Stimulated activated CD8-positive, alpha-beta memory T cell treated with anti-CD3 and anti-CD28 coated beads, Interleukin-12 subunit alpha, Interleukin-12 subunit beta, amount 100 ng/mL, for 24 hours (primary cell): ENCODE measurements around the gene ZNF385A.
A peak's percentile ranks its signal among the peaks of the same experiment; 100 is the strongest.

Experiments
- DNase-seq: peaks from one replicate; pipeline ENCODE4 v3.0.0-alpha.2; 2020; ENCODE audit errors: extremely low read depth

The ZNF385A gene

GRCh38 chr12:54392485-54393206 lies 8.1 kb upstream of the ZNF385A start:
- no peak for DNase-seq

GRCh38 chr12:54390668-54391551 lies 6.4 kb upstream of the ZNF385A start:
- peak; percentile 36 for DNase-seq

GRCh38 chr12:54390176-54390667 lies 5.7 kb upstream of the ZNF385A start:
- no peak for DNase-seq

GRCh38 chr12:54389607-54390175 lies 5.2 kb upstream of the ZNF385A start:
- DNase-seq: no peak

GRCh38 chr12:54389134-54389508 lies 4.6 kb upstream of the ZNF385A start:
- no peak for DNase-seq

GRCh38 chr12:54388237-54389133 lies 4.0 kb upstream of the ZNF385A start:
- DNase-seq: no peak

GRCh38 chr12:54387114-54387467 lies 2.6 kb upstream of the ZNF385A start:
- no peak for DNase-seq

GRCh38 chr12:54386403-54387113 lies 2.0 kb upstream of the ZNF385A start:
- DNase-seq: no peak

- DNase-seq: no peak
Observed at GRCh38 chr12:54385251-54385914, 850 bp upstream of the ZNF385A start.

- DNase-seq: no peak
Observed at GRCh38 chr12:54383041-54383609, 1.4 kb downstream of the ZNF385A start.

- no peak for DNase-seq
Observed at GRCh38 chr12:54381136-54381535, 3.4 kb downstream of the ZNF385A start.

GRCh38 chr12:54379398-54380201 lies 4.9 kb downstream of the ZNF385A start:
- peak; percentile 69 for DNase-seq

- no peak for DNase-seq
Observed at GRCh38 chr12:54378796-54379397, 5.6 kb downstream of the ZNF385A start.

GRCh38 chr12:54377797-54378515 lies 6.6 kb downstream of the ZNF385A start:
- DNase-seq: no peak

GRCh38 chr12:54377007-54377406 lies 7.5 kb downstream of the ZNF385A start:
- no peak for DNase-seq

GRCh38 chr12:54376596-54376995 lies 7.9 kb downstream of the ZNF385A start:
- no peak for DNase-seq

- DNase-seq: no peak
Observed at GRCh38 chr12:54375259-54375579, 9.3 kb downstream of the ZNF385A start.

- no peak for DNase-seq
Observed at GRCh38 chr12:54374562-54375258, 9.8 kb downstream of the ZNF385A start.
